Upper lobe of right lung (tissue), 1 donor: ENCODE data around the gene KLHL22. TPM values are rescaled to one million over a fixed set of nuclear protein-coding genes. Genes with fewer than 3 reads are reported as not detected.

Experiments used
- ATAC-seq: fragments of 200-7000 bp; cut with Tn5 transposase; one replicate; pipeline ENCODE4 v1.9.1; 2020; ENCODE audit warnings: mild to moderate bottlenecking, moderate library complexity
- DNase-seq: peaks from one replicate; pipeline ENCODE4 v3.0.0-alpha.2; 2020
- H3K27ac ChIP-seq: fragments of 200-600 bp; one replicate; pipeline ENCODE4 v1.8.0; 2022
- H3K27me3 ChIP-seq: fragments of 200-600 bp; one replicate; pipeline ENCODE4 v1.8.0; 2022; ENCODE audit warnings: mild to moderate bottlenecking
- H3K36me3 ChIP-seq: fragments of 200-600 bp; one replicate; pipeline ENCODE4 v1.8.0; 2022
- H3K4me1 ChIP-seq: fragments of 200-600 bp; one replicate; pipeline ENCODE4 v1.8.0; 2022
- H3K4me3 ChIP-seq: fragments of 200-600 bp; one replicate; pipeline ENCODE4 v1.8.0; 2022; ENCODE audit warnings: mild to moderate bottlenecking
- H3K9me3 ChIP-seq: fragments of 200-600 bp; one replicate; pipeline ENCODE4 v1.8.0; 2022
- intact Hi-C: fragments of 100-400 bp; cut with DNase I; formaldehyde crosslinking; loops from one replicate; pipeline ENCODE4 v1.11.0; 2022
- total RNA-seq: library from RNA; stranded (reverse); fragmentation: NEBNext Ultra II Directional; extraction: Animal tissue kit (Norgen Biotek cat#: 25700); gene quantifications from one replicate; pipeline ENCODE4 v1.2.1, GENCODE V29; 2021
- TF ChIP-seq, protein P1 (sequence below): fragments of 200-600 bp; IDR thresholded peaks from one replicate; pipeline ENCODE4 v1.8.0; 2022; ENCODE audit warnings: antibody characterized with exemption
- donor health status: DM: no; HTN: yes; CAD: no; lungs with severe emphysema.

KLHL22 gene
- total RNA-seq, 1 donor from 2014 or later, result 23.3 TPM

DNA sequence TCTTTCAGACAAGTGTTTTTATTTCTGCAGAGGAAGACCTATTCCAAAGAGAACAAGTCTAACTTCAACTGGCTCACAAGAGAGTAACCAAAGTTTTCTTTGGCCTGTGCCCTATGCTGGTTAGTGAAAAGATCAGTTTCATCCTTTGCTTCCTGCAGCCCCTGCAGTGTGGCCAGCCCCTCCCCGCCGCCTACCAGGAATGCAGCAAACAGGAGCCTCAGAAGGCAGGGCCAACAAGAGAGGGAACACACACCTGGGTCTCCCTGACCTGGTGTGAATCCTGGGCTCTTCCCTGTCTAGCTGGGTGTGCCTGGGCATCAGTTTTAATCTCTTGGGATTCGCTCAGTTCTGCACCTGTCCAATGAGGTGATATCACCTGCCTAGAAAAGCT, 36.4 kb downstream of the KLHL22 start:
- DNase-seq (peak; percentile 15), ATAC-seq (no peak)
- TF ChIP-seq, protein P1, sequence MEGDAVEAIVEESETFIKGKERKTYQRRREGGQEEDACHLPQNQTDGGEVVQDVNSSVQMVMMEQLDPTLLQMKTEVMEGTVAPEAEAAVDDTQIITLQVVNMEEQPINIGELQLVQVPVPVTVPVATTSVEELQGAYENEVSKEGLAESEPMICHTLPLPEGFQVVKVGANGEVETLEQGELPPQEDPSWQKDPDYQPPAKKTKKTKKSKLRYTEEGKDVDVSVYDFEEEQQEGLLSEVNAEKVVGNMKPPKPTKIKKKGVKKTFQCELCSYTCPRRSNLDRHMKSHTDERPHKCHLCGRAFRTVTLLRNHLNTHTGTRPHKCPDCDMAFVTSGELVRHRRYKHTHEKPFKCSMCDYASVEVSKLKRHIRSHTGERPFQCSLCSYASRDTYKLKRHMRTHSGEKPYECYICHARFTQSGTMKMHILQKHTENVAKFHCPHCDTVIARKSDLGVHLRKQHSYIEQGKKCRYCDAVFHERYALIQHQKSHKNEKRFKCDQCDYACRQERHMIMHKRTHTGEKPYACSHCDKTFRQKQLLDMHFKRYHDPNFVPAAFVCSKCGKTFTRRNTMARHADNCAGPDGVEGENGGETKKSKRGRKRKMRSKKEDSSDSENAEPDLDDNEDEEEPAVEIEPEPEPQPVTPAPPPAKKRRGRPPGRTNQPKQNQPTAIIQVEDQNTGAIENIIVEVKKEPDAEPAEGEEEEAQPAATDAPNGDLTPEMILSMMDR, result no peak
- peaks cover 23% of the 10 kb centered on the region for H3K36me3 ChIP-seq
- no peak overlapping the region for H3K27ac ChIP-seq
- intact Hi-C loops, result loop anchor here (5.0 kb wide), 1 partner anchor 42 kb away; no protein-coding TSS in a partner anchor
- peaks cover 15% of the 10 kb centered on the region for H3K4me1 ChIP-seq
- H3K9me3 ChIP-seq, result no peaks in the 10 kb centered on the region
- H3K4me3 ChIP-seq, result no peak overlapping the region
- no peaks in the 10 kb centered on the region for H3K27me3 ChIP-seq

DNA sequence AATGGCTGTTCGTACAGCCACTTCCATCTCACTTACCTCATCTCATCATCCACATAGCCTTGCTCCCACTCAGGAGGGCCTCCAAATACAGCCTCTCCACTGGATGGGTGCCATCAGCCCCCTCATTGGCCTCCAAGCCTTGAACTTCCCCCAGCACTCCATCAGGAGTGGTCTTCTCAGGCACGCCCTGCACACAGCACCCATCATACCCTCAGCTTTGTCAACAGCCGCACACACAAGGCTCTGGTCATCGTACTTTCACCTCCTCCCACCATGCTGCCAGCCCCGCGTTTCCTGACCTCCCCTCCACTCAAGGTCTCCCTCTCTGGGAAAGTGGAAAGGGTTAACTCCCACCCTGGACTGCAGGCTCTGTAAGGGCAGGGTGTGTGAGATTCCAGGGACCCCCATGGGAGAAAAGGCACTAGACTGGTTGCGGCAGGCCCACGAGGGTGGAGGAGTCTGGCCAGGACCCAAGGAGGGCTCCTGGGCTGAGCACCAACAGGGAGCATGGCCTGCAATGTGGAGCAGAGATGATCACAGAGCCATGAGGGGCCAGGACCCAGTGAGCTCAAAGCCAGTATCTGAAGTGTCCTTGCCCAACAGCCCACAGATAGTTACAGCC, 37.0 kb downstream of the KLHL22 start:
- TF ChIP-seq, protein P1, result no peak
- intact Hi-C loops, result loop anchor here (5.0 kb wide), 1 partner anchor 41 kb away; no protein-coding TSS in a partner anchor
- H3K27ac ChIP-seq, result no peak overlapping the region
- no peak overlapping the region for H3K4me3 ChIP-seq
- H3K9me3 ChIP-seq, result no peaks in the 10 kb centered on the region
- H3K27me3 ChIP-seq, result no peaks in the 10 kb centered on the region
- peaks cover 23% of the 10 kb centered on the region for H3K36me3 ChIP-seq
- DNase-seq, result peak; percentile 51
- peaks cover 11% of the 10 kb centered on the region for H3K4me1 ChIP-seq
- no peak for ATAC-seq

DNA sequence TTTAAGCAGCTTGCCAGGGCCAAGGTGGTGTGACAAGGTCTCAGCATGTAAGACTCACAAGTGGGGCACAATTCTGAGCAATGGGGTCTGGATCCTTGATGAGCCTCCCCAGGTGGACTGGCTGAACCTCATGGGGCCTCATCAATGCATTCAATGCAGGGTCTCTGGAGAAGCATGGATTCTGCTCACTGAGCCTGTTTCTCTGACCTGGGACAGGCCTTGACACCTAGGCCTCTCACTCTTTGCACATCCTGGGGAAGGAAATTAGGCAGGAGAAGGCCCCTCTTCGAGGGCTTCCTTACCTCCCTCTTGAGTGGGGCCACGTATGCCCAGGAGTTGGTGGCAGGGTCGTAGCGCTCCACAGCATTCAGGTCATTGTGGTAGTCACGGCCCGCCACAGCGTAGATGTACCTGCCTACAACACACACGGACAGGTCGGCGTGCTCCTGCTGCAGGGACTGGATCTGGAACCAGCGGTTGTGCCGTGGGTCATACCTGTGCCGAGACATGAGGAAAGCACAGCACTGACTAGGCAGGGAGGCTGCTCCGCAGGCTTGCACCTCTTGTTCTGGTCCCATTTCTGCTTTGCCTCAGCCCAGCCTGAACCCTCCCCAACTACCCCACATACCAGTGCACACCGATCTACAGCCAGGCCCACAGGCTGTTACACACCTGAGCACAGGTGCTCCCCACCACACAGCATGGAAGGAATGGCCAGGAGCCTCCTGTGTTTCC, 37.9 kb downstream of the KLHL22 start:
- DNase-seq (peak; percentile 54), ATAC-seq (no peak)
- no peaks in the 10 kb centered on the region for H3K9me3 ChIP-seq
- no peak overlapping the region for H3K27ac ChIP-seq
- H3K36me3 ChIP-seq, result peaks cover 23% of the 10 kb centered on the region
- no peak overlapping the region for H3K4me3 ChIP-seq
- intact Hi-C loops, result loop anchor here (5.0 kb wide), 1 partner anchor 40 kb away; no protein-coding TSS in a partner anchor
- peaks cover 6% of the 10 kb centered on the region for H3K4me1 ChIP-seq
- no peaks in the 10 kb centered on the region for H3K27me3 ChIP-seq
- TF ChIP-seq, protein P1, result no peak

DNA sequence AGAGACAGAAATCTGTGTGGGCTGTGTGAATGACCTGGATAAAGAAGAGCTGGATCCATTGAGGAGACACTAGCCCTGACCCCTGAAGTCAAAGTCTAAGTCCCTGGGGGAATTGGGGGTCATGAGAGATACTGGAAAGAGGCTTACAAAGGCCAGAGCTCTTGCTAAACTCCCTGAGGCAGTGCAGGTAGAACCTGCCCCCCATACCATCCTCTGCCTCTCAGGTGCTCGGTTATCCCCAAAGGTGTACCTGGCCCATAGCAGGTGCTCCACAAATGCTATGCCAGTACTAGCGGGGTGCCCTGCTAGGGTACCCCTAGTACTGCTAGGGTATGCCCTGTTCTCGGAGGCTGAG, 38.9 kb downstream of the KLHL22 start:
- no peaks in the 10 kb centered on the region for H3K27me3 ChIP-seq
- DNase-seq (peak; percentile 27), ATAC-seq (no peak)
- H3K4me1 ChIP-seq, result peaks cover 6% of the 10 kb centered on the region
- no peak overlapping the region for H3K4me3 ChIP-seq
- no peaks in the 10 kb centered on the region for H3K9me3 ChIP-seq
- H3K36me3 ChIP-seq, result peaks cover 32% of the 10 kb centered on the region
- no peak overlapping the region for H3K27ac ChIP-seq
- TF ChIP-seq, protein P1, result no peak
- intact Hi-C loops, result loop anchor here (5.0 kb wide), 1 partner anchor 39 kb away; no protein-coding TSS in a partner anchor

DNA sequence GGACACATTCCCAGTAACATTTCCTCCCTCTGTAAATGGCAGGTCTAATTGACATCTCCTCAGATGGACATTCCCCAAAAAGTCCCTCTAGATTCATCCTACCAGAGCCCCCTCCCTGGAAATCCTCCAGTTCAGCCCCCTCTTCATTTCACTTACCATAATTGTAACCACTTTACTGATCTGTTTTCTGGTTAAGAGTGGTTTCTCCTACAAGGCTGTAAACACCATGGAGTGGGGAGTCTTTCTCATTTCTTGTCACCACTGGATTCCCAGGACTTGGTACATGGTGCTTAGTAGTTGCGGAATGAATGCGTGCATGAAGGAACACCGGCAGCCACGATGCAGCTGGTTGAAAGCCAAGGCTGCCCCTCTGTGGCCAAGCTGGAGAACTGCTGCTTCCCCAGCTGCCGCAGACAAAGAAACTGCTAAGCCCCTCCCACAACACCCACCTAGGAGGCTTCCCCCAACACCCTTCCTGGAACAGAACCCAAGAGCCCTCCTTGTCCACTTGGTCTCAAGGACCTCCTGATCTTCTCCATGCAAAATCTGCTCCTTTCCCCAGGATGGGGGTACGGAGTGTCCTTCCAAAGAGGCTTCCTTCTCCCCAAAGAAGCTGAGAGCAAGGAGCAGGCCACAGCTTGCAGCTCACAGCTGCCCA, 39.4 kb downstream of the KLHL22 start:
- peak; percentile 95 for ATAC-seq
- H3K4me1 ChIP-seq, result peaks cover 6% of the 10 kb centered on the region
- intact Hi-C loops, result loop anchor here (5.0 kb wide), 1 partner anchor 39 kb away; no protein-coding TSS in a partner anchor
- H3K4me3 ChIP-seq, result no peak overlapping the region
- DNase-seq, result peak; percentile 82
- no peaks in the 10 kb centered on the region for H3K9me3 ChIP-seq
- TF ChIP-seq, protein P1, result peak; percentile 92
- peaks cover 33% of the 10 kb centered on the region for H3K36me3 ChIP-seq
- no peak overlapping the region for H3K27ac ChIP-seq
- H3K27me3 ChIP-seq, result no peaks in the 10 kb centered on the region
